PC-9 (cell line): ENCODE measurements around the gene CYBC1.

Experiments
- EZH2 ChIP-seq: fragments of 200-600 bp; sonication (generic); IDR thresholded peaks from 2 replicates; pipeline ENCODE4 v1.8.0; 2017; ENCODE audit warnings: antibody characterized with exemption, low read depth
- TF ChIP-seq, protein P1 (sequence below): fragments of 200-600 bp; sonication (generic); conservative IDR thresholded peaks from 2 replicates; pipeline ENCODE4 v1.6.1; 2017; ENCODE audit warnings: mixed run types, antibody characterized with exemption, mild to moderate bottlenecking, moderate library complexity

DNA sequence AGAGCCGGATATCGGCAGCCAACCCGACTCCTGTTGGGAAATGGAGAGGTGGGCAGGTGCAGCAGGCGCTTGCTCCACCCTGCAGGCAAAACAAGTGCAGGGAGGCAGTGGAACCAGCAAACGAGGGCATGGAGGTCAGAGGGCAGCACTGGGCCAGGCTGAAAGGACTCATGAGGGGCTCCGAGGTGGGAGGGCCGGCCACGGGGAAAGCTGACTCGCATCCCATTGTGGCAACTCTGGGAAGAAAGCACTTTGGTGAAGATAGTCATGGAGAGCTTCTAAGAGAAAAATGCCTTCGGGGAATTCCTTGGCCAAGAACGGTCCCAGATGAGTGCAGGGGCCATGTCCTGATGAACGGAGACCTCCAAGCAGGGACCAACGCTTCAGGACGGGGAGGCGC lies 4.4 kb downstream of the CYBC1 start:
- TF ChIP-seq, protein P1, sequence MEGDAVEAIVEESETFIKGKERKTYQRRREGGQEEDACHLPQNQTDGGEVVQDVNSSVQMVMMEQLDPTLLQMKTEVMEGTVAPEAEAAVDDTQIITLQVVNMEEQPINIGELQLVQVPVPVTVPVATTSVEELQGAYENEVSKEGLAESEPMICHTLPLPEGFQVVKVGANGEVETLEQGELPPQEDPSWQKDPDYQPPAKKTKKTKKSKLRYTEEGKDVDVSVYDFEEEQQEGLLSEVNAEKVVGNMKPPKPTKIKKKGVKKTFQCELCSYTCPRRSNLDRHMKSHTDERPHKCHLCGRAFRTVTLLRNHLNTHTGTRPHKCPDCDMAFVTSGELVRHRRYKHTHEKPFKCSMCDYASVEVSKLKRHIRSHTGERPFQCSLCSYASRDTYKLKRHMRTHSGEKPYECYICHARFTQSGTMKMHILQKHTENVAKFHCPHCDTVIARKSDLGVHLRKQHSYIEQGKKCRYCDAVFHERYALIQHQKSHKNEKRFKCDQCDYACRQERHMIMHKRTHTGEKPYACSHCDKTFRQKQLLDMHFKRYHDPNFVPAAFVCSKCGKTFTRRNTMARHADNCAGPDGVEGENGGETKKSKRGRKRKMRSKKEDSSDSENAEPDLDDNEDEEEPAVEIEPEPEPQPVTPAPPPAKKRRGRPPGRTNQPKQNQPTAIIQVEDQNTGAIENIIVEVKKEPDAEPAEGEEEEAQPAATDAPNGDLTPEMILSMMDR = no peak
- TF ChIP-seq EZH2 = no peak
